ENCODE results near the gene GGA3.
"Not testable (repeated sequence)": the region's sequence is repeated elsewhere in the genome, so short reads cannot be mapped to it uniquely, and the experiment has no call there.

The GGA3 gene

GRCh38 chr17:75255954-75256698 is 5.3 kb downstream of the GGA3 start:
- DNase-seq; intact Hi-C loops (cut with DNase I): not testable (repeated sequence)

GRCh38 chr17:75252039-75252816 is 9.2 kb downstream of the GGA3 start:
- peak in 1 of 42 donors; percentile 13 for DNase-seq
- intact Hi-C loops (cut with DNase I) = no loop called here

GRCh38 chr17:75250009-75250471 is 11.4 kb downstream of the GGA3 start:
- intact Hi-C loops (cut with DNase I) = no loop called here
- peak in 41 of 42 donors; percentile 38 to 92 (median 72) for DNase-seq

GRCh38 chr17:75249564-75249963 is 11.8 kb downstream of the GGA3 start:
- intact Hi-C loops (cut with DNase I) = no loop called here
- DNase-seq = no peak

- intact Hi-C loops (cut with DNase I) = no loop called here
- DNase-seq = no peak
Observed at GRCh38 chr17:75246404-75246803, 15.0 kb downstream of the GGA3 start.

- intact Hi-C loops (cut with DNase I) = no loop called here
- DNase-seq = no peak
Observed at GRCh38 chr17:75245011-75245410, 16.4 kb downstream of the GGA3 start.

- peak in 34 of 42 donors; percentile 25 to 81 (median 62) for DNase-seq
- intact Hi-C loops (cut with DNase I) = no loop called here
Observed at GRCh38 chr17:75244133-75244866, 17.1 kb downstream of the GGA3 start.

GRCh38 chr17:75242461-75243042 is 18.9 kb downstream of the GGA3 start:
- intact Hi-C loops (cut with DNase I) = no loop called here
- peak in 3 of 42 donors; percentile 11 to 44 (median 11) for DNase-seq

- no peak for DNase-seq
- intact Hi-C loops (cut with DNase I) = no loop called here
Observed at GRCh38 chr17:75241996-75242460, 19.4 kb downstream of the GGA3 start.

- intact Hi-C loops (cut with DNase I) = no loop called here
- DNase-seq = no peak
Observed at GRCh38 chr17:75241502-75241901, 19.9 kb downstream of the GGA3 start.

GRCh38 chr17:75241143-75241430 is 20.3 kb downstream of the GGA3 start:
- no peak for DNase-seq
- intact Hi-C loops (cut with DNase I) = no loop called here

- intact Hi-C loops (cut with DNase I) = no loop called here
- peak; percentile 48 to 91 (median 75) for DNase-seq
Observed at GRCh38 chr17:75240394-75241142, 20.8 kb downstream of the GGA3 start.

GRCh38 chr17:75239778-75240393 is 21.5 kb downstream of the GGA3 start:
- DNase-seq = no peak
- intact Hi-C loops (cut with DNase I) = no loop called here

GRCh38 chr17:75239214-75239613 is 22.2 kb downstream of the GGA3 start:
- DNase-seq = no peak
- intact Hi-C loops (cut with DNase I) = no loop called here

- peak in 40 of 42 donors; percentile 42 to 82 (median 66) for DNase-seq
- intact Hi-C loops (cut with DNase I) = no loop called here
Observed at GRCh38 chr17:75238684-75239191, 22.7 kb downstream of the GGA3 start.

GRCh38 chr17:75238020-75238580 is 23.3 kb downstream of the GGA3 start:
- no peak for DNase-seq
- intact Hi-C loops (cut with DNase I) = no loop called here

- DNase-seq = no peak
- intact Hi-C loops (cut with DNase I) = no loop called here
Observed at GRCh38 chr17:75237100-75238014, 24.0 kb downstream of the GGA3 start.
